ENCODE measurements around the gene MUC13.

DNA sequence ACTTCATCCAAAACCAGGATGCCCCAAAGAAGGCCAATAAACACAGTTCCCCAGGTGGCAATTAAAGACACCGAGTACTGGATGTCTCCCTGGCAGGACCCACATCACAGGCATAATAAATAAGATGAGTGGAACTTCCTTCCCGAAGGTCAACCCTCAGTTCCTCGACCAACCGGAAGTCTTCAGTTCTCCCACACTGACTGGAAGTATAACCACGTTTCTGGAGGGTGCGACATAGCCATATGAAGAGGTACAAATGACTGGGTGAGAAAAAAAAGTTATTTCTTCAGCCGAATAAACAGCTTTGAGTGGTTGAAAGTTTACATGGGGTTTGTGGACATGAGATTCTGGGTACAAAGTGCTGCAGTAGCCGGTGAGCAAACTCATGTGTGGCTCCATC is 34.6 kb upstream of the MUC13 start:
- TF ChIP-seq CTCF (conservative IDR thresholded peaks at IDR 0.05; ENCODE audit: low read depth, low read length) (no peak), EZH2 (IDR thresholded peaks at IDR 0.05; ENCODE audit: low read length, unreplicated experiment) (no peak), EZH2phosphoT487 (IDR thresholded peaks at IDR 0.05; ENCODE audit: borderline replicate concordance, low read length) (no peak)

All from PC-3 (cell line).